Stimulated activated CD4-positive, alpha-beta T cell treated with anti-CD3 and anti-CD28 coated beads, Interleukin-12 subunit alpha, Interleukin-12 subunit beta, amount 100 ng/mL, for 24 hours (primary cell): ENCODE measurements around the gene FBXL15.
A peak's percentile ranks its signal among the peaks of the same experiment; 100 is the strongest.
"Not testable (repeated sequence)": the region's sequence is repeated elsewhere in the genome, so short reads cannot be mapped to it uniquely, and the experiment has no call there.

ENCODE experiments used
- DNase-seq, 2 experiments: peaks; one replicate each; pipeline ENCODE4 v3.0.0-alpha.2; 2020; ENCODE audit warnings: low read depth in 2 of 2

The FBXL15 gene

DNA sequence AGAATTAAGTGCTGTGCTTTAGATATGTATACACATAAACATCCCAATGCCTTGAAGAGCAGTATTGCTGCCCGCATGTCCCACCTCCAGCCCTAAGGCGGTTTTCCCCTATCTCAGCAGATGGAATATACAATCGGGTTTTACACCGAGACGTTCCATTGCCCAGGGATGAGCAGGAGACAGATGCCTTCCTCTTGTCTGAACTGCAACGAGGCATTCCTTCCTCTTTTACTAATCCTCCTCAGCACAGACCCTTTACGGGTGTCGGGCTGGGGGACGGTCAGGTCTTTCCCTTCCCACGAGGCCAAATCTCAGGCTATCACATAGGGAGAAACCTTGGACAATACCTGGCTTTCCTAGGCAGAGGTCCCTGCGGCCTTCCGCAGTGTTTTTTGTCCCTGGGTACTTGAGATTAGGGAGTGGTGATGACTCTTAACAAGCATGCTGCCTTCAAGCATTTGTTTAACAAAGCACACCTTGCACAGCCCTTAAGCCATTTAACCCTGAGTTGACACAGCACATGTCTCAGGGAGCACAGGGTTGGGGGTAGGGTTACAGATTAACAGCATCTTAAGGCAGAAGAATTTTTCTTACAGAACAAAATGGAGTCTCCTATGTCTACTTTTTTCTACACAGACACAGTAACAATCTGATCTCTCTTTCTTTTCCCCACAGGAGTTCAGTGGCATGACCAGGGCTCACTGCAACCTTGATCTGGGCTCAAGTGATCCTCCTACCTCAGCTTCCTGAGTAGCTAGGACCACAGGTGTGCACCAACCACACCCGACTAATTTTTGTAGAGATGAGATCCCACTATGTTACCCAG is 34.2 kb downstream of the FBXL15 start:
- DNase-seq: not testable (repeated sequence)

DNA sequence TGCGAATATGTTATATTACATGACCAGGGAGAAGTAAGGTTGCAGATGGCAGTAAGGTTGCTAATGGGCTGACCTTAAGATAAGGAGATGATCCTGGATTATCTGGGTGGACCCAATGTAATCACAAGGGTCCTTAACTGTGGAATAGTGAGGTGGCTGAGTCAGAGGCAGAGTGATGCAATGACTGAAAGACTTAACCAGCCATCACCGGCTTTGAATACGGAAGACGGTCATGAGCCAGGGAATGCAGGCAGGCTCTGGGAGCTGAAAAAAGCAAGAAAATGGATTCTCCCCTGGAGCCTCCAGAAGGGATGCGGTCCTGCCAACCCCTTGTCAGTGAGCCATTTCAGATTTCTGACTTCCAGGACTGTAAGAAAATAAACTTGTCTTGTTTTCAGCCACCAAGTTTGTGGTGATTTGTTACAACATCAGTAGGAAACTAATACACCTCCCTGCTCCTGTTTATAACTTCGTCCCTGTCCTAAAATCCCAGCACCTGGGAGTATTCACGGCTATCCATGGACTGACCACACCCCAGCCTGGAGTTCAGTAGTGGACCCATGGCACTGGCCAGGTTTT is 35.3 kb downstream of the FBXL15 start:
- DNase-seq: no peak

DNA sequence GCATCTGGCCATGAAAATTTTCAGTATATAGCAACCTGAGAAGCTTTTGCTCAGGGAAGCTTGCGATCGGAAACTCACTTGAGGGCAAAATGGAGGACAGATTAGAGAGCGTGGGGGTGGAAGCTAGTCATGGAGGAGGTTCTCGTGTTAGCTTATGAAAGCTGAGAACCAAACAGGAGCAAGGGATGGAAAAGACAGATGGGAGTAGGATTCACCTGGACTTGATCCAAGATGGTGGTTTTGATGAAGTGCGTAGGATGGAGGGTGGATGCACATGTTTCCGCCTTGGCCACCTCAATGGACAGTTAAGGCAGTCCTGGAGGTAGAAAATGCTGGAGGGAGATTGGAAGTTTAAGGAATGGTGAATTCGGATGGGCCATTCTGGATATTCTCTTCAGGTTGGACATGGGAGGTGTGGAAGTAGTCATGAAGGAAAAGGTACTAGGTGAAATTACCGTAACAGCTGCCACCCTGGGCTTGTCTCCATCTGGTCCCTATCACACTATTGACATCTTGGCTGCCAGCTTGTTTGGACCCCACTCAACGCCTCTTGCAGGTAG is 37.0 kb downstream of the FBXL15 start:
- no peak for DNase-seq

DNA sequence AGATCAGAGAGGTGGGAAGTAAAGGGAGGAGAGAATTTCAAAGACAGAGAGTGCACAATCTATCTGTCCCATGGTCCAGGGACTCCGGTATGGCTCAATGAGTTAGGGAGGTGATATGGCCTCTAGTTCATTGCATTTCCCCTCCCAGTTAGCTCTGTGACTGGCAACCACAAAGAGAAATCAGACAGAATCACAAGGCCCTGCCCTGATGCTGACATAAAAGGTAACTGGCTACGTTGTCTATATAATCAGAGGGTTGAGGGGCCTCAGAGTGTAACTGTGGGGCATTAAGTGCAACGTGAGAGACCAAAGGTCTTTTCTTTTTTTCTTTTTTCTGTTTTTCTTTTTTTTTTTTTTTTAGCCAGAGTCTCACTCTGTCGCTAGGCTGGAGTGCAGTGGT is 38.0 kb downstream of the FBXL15 start:
- DNase-seq: no peak

DNA sequence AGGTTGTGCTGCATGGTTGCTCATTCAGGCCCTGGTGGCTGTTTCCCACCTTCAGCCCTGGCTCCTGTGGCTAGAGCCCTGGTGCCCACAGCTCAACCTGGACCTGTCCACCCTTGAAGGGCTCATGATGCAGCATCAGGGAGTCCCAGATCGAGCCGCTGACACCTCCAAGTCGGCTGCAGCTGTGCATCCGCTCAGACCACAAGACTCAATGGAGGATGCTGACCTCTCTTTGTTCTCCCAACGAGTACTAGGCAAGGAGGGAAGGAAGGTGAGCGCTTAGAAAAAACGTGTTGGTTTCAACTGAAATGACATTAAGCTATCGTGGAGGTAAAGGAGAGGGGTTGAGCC is 40.2 kb downstream of the FBXL15 start:
- no peak for DNase-seq

DNA sequence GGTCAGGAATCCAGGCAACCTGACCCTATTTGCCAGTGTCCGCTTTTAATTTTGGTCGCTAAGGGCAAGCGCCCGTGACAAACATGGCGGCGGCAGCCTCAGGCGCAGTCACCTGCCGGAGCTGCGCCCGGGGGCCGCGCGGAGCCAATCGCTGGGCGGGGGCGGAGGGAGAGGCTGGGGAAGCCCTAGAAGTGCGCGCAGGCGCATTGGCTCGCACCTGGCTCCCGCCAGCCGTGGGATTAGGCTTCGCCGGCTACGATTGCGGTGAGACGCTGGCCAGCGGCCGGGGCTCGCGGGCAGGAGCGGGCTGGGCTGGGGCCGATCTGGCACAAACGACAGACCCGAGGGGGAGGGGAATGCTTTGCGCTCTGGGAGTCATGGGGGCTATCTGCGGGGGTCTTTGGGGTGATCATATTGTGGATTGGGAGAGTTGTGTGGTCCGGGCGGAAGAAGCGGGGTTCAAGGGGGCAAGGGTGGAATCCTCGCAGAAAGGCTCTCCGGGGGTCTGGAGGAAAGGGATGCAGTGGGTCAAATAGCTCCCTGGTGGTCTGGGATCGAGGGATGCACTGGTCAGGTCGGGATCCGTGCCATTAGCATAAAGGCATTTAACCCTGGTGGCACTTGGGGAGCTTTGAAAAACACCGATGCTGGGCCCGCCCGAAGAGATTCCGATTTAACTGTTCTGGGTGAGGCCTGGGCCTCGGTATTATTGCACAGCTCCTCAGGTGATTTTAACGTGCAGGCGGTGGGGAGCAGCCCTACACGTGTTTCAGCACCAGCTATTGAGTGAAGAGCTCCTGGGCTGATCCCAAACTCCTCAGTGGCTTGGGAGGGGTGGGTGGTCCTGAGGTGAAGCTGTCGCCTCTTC is 40.8 kb downstream of the FBXL15 start:
- DNase-seq: peak; percentile 84 to 91

DNA sequence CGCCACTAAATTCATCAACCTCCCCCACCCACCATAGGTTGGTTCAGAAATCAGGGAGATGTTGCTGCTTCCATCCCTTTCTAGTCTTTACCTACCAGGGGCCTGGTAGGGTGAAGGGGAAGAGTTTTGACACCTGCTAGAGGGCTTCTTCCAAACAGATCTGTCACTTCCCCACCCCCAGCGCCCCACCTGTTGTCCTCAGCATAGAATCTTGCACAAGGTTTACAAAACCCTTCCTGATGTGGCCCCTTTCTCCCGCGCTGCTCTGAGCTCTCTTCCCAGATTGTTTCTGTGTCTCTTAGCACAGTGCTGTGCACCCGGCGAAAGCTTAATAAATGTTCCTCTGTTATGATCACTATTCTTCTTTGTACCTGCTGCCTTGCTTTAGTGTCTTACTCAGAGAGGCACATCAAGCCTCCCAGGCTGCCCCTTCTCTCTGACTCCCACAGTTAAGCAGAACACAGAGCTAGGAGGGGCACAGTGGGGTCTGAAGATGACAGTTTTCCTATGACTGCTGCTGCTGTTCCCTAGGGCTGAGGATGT is 41.9 kb downstream of the FBXL15 start:
- DNase-seq: no peak

DNA sequence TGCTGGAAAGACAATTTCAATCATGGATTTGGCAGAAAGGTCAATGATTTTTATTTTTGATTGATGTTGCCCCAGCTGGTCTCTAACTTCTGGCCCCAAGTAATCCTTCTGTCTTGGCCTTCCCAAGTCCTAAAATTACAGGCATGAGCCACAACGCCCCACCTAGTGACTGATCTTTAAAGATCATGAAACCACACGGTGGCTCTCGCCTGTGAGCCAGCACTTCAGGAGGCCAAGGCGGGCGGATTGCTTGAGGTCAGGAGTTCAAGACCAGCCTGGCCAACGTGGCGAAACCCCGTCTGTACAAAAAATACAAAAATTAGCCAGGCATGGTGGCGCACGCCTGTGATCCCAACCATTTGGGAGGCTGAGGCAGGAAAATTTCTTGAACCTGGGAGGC is 43.3 kb downstream of the FBXL15 start:
- no peak for DNase-seq

DNA sequence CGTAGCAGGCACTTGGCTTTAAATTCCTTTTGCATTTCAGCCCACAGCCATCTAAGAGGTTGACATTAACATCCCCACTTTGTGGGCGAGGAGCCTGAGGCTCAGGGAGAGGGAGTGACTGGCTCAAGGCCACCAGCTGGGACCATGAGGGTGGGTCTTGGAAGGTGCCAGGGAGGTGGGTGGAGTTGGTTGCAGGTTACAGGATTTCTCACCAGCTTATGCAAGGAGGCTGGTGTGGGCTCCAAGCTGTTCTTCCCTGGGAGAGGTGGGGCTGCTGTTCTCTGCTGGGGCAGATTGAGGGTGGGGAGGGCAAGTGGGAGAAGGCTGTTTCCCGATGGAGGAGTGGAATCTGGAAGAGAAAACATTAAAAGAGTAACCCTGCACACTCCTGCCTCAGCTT is 44.8 kb downstream of the FBXL15 start:
- no peak for DNase-seq

DNA sequence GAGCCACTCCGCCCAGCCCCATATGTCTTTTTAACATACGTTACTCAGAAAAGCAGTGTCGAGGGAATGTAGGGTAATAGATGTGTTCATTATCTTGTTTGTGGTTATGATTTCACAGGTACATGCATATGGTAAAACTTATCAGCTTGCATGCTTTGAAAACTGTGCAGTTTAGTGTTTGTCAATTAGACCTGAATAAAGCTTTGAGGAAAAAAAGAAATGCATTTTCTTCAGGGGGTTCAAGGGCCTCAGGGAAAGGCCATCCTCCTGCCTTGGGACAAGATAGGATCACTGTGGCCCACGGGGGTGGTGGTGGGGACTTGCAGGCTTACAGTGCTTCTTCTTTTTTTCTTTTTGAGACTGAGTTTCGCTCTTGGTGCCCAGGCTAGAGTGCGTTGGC is 46.7 kb downstream of the FBXL15 start:
- no peak for DNase-seq

DNA sequence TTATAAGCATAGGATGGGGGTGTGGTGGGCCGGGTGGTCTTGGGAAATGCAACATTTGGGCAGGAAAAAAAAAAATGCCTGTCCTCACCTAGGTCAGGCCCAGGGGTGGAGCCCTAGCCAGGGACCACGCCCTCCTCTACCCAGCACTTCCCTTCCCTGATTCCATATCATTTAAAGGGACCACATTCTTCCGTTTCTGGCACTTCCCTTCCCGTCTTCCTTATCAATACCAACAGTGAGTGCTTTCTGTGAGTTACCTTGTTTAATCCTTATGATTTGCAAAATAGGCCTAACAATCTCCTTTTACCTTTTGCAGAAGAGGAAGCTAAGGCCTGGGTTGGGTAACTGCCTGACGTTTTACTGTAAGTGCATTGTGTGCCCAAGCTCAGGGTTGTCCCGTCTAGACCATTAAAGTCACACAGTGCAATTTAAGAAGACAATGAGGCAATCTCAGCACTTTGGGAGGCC is 47.4 kb downstream of the FBXL15 start:
- no peak for DNase-seq

DNA sequence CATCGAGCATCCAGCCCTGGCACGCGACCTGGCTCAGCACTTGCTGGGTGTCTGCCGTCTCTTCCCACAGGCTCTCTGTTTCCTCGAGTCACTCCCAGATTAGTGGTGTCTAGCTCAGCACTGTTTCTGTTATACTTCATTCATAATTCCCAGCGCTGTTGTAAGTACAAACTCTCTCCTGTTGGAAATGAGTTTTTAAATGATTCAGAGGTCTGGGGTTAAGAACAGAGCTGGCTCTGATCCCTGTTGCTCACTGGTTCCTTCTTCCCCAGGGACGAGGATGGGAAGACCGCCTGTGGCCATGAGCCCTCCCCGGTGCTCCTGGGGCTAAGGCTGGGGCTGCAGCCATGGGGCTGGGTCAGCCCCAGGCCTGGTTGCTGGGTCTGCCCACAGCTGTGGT is 48.0 kb downstream of the FBXL15 start:
- DNase-seq: no peak

DNA sequence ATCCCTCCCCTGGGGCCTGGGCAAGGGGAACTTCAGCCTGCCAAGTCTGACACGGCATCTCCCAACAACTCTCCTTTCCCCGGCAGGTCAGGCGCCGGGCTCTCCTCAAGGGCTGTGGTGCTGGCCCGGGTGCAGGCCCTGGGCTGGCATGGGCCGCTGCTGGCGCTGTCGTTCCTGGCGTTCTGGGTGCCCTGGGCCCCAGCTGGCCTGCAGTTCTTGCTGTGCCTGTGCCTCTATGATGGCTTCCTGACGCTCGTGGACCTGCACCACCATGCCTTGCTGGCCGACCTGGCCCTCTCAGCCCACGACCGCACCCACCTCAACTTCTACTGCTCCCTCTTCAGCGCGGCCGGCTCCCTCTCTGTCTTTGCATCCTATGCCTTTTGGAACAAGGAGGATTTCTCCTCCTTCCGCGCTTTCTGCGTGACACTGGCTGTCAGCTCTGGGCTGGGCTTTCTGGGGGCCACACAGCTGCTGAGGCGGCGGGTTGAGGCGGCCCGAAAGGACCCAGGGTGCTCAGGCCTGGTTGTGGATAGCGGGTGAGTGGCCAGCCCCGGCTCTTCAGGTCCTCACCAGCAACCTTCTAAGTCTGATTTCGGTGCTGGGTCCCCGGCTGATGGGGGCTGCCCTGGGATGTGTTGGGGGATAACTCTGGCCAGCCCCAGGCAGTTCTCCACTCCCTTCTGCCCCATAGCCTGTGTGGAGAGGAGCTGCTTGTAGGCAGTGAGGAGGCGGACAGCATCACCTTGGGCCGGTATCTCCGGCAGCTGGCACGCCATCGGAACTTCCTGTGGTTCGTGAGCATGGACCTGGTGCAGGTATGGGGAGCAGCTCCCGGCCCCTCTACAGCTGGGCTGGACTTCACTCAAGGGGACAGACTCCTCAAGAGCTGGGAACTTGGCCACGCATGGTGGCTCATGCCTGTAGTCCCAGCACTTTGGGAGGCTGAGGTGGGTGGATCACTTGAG is 50.2 kb downstream of the FBXL15 start:
- DNase-seq: no peak
